Liver (tissue), 9 donors: ENCODE results near the gene SCP2. TPM values are rescaled to one million over a fixed set of nuclear protein-coding genes. Genes with fewer than 3 reads are reported as not detected.

ENCODE experiments used
- DNase-seq: peaks from one replicate; pipeline ENCODE4 v3.0.0-alpha.2; 2017; ENCODE audit warnings: low spot score
- H3K27ac ChIP-seq, 2 donors: one replicate each; pipeline ENCODE4 v1.7.0; 2013; ENCODE audit warnings: inconsistent platforms in 2 of 2, low read length in 2 of 2, control low read depth in 1 of 2, low read depth in 1 of 2, mild to moderate bottlenecking in 1 of 2
- H3K27me3 ChIP-seq, 4 donors: one replicate each; pipeline versions ENCODE4 v1.6.1 to v1.7.0; 2013; ENCODE audit warnings: low read length in 3 of 4, inconsistent platforms in 1 of 4, mild to moderate bottlenecking in 1 of 4, moderate library complexity in 1 of 4; ENCODE audit not compliant: control insufficient read depth in 4 of 4, insufficient read depth in 4 of 4
- H3K36me3 ChIP-seq, 4 donors: one replicate each; pipeline versions ENCODE4 v1.6.1 to v1.7.0; 2013; ENCODE audit warnings: low read length in 3 of 4, mild to moderate bottlenecking in 3 of 4, low read depth in 1 of 4, moderate library complexity in 1 of 4; ENCODE audit not compliant: control insufficient read depth in 4 of 4, insufficient read depth in 3 of 4
- H3K4me1 ChIP-seq, 4 donors: one replicate each; pipeline versions ENCODE4 v1.6.1 to v1.7.0; 2013; ENCODE audit warnings: low read length in 3 of 4, mild to moderate bottlenecking in 3 of 4, moderate library complexity in 1 of 4; ENCODE audit not compliant: control insufficient read depth in 4 of 4, insufficient read depth in 4 of 4
- H3K4me3 ChIP-seq, 3 donors: one replicate each; pipeline versions ENCODE4 v1.6.1 to v1.7.0; 2013; ENCODE audit warnings: low read length in 3 of 3, control low read depth in 1 of 3, low read depth in 1 of 3, mild to moderate bottlenecking in 1 of 3
- H3K9ac ChIP-seq, 2 donors: one replicate each; pipeline ENCODE4 v1.7.0; 2013; ENCODE audit warnings: low read length in 2 of 2, mild to moderate bottlenecking in 2 of 2, moderate library complexity in 2 of 2, control low read depth in 1 of 2, low read depth in 1 of 2
- H3K9me3 ChIP-seq, 4 donors: one replicate each; pipeline versions ENCODE4 v1.6.1 to v1.7.0; 2013; ENCODE audit warnings: low read length in 3 of 4; ENCODE audit not compliant: control insufficient read depth in 4 of 4
- FOXA1 ChIP-seq: IDR thresholded peaks from 2 replicates; pipeline ENCODE4 v1.6.1; 2016; ENCODE audit warnings: antibody characterized with exemption
- FOXA2 ChIP-seq: IDR thresholded peaks from 2 replicates; pipeline ENCODE4 v1.6.1; 2016; ENCODE audit warnings: antibody characterized with exemption
- GABPA ChIP-seq, 2 donors: IDR thresholded peaks in 1 of 2; conservative IDR thresholded peaks in 1 of 2; 2 replicates each; pipeline ENCODE4 v1.6.1; 2016; ENCODE audit warnings: antibody characterized with exemption in 2 of 2, mild to moderate bottlenecking in 1 of 2, moderate library complexity in 1 of 2
- HNF4A ChIP-seq, 2 donors: conservative IDR thresholded peaks; 2 replicates each; pipeline ENCODE4 v1.6.1; 2016; ENCODE audit warnings: antibody characterized with exemption in 2 of 2, mild to moderate bottlenecking in 2 of 2
- HNF4G ChIP-seq: IDR thresholded peaks from 2 replicates; pipeline ENCODE4 v1.6.1; 2016; ENCODE audit warnings: antibody characterized with exemption
- JUND ChIP-seq, 2 donors: IDR thresholded peaks; 2 replicates each; pipeline ENCODE4 v1.6.1; 2016; ENCODE audit warnings: antibody characterized with exemption in 2 of 2
- NR2F2 ChIP-seq: IDR thresholded peaks from 2 replicates; pipeline ENCODE4 v1.6.1; 2016; ENCODE audit warnings: antibody characterized with exemption
- RAD21 ChIP-seq, 2 donors: IDR thresholded peaks; 2 replicates each; pipeline ENCODE4 v1.6.1; 2016; ENCODE audit warnings: antibody characterized with exemption in 2 of 2, mild to moderate bottlenecking in 2 of 2
- RXRA ChIP-seq, 2 donors: IDR thresholded peaks; 2 replicates each; pipeline ENCODE4 v1.6.1; 2017 to 2018; ENCODE audit warnings: antibody characterized with exemption in 2 of 2, mild to moderate bottlenecking in 1 of 2
- SP1 ChIP-seq: IDR thresholded peaks from 2 replicates; pipeline ENCODE4 v1.6.1; 2018; ENCODE audit warnings: antibody characterized with exemption, mild to moderate bottlenecking
- TAF1 ChIP-seq: conservative IDR thresholded peaks from 2 replicates; pipeline ENCODE4 v1.6.1; 2016; ENCODE audit warnings: antibody characterized with exemption, mild to moderate bottlenecking
- YY1 ChIP-seq: IDR thresholded peaks from 2 replicates; pipeline ENCODE4 v1.6.1; 2016; ENCODE audit warnings: antibody characterized with exemption, mild to moderate bottlenecking
- WGBS: extraction: QIAGEN DNeasy Blood & Tissue Kit; methylation state at CpG from one replicate; pipeline ENCODE4 v1.1.7; 2013; 5-methylcytosine and 5-hydroxymethylcytosine counted together
- polyA plus RNA-seq, 2 donors: library from polyadenylated mRNA; stranded (reverse) in 1 of 2; unstranded in 1 of 2; fragments of 200-250 nt in 1 of 2; fragments of >200 nt in 1 of 2; fragmentation: Nextera tagmentation in 1 of 2; extraction: Ambion mirVana in 1 of 2; gene quantifications; one replicate each; pipeline versions ENCODE4 v1.2.1 to v1.2.3, GENCODE V29; 2013 to 2015
- total RNA-seq, 2 donors: library from RNA; depleted of rRNA; stranded (reverse); fragments of >200 nt; gene quantifications; one replicate each; pipeline ENCODE4 v1.2.3, GENCODE V29; 2014
- TF ChIP-seq, protein P1 (sequence below): IDR thresholded peaks from 2 replicates; pipeline ENCODE4 v1.6.1; 2016; ENCODE audit warnings: antibody characterized with exemption
- TF ChIP-seq, protein P2 (sequence below): IDR thresholded peaks from 2 replicates; pipeline ENCODE4 v1.6.1; 2016; ENCODE audit warnings: antibody characterized with exemption
- TF ChIP-seq, protein P3 (sequence below): fragments of 150-350 bp; IDR thresholded peaks from 2 replicates; pipeline ENCODE4 v1.5.1; 2017; ENCODE audit warnings: improper control_type of control experiment, low read depth, low read length; ENCODE audit not compliant: missing input control
- TF ChIP-seq, protein P4 (sequence below): IDR thresholded peaks from 2 replicates; pipeline ENCODE4 v1.6.1; 2016; ENCODE audit warnings: antibody characterized with exemption
- TF ChIP-seq, protein P5 (sequence below): IDR thresholded peaks from 2 replicates; pipeline ENCODE4 v1.6.1; 2016; ENCODE audit warnings: antibody characterized with exemption, mild to moderate bottlenecking
- donor health status: healthy.
- donor health status: healthy.
- donor health status: healthy.
- donor health status: healthy.
- donor health status: healthy.

The SCP2 gene
- total and polyA plus RNA-seq, 4 donors = 122 to 811 (median 529) TPM

DNA sequence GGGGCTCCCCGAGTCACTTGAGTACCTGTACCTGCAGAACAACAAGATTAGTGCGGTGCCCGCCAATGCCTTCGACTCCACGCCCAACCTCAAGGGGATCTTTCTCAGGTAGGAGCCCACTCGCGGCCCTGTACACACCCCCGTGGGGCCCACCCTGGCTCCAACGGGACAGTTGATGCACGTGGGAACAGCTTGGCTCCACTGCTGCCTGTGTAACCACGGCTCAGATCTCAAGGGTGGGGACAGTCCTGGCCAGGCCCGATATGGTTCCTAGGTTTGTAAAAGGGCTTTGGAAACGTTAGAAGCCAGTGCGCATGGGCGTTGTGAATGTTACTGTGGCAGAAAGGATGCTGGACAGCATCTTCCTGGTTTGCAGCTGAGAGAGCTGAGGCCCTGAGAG lies 153.7 kb downstream of the SCP2 start:
- 92% methylated on average over 15 of the region's 15 CpGs for WGBS
- TF ChIP-seq HNF4G = no peak
- TF ChIP-seq YY1 = no peak
- TF ChIP-seq, protein P1, sequence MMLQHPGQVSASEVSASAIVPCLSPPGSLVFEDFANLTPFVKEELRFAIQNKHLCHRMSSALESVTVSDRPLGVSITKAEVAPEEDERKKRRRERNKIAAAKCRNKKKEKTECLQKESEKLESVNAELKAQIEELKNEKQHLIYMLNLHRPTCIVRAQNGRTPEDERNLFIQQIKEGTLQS = no peak
- no peak for TF ChIP-seq SP1
- TF ChIP-seq JUND (IDR thresholded peaks at IDR 0.05) = no peak
- no peak for TF ChIP-seq RXRA (IDR thresholded peaks at IDR 0.05)
- no peak for TF ChIP-seq TAF1
- TF ChIP-seq, protein P2, sequence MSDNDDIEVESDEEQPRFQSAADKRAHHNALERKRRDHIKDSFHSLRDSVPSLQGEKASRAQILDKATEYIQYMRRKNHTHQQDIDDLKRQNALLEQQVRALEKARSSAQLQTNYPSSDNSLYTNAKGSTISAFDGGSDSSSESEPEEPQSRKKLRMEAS = no peak
- no peak for TF ChIP-seq FOXA2
- TF ChIP-seq FOXA1 = no peak
- TF ChIP-seq, protein P3, sequence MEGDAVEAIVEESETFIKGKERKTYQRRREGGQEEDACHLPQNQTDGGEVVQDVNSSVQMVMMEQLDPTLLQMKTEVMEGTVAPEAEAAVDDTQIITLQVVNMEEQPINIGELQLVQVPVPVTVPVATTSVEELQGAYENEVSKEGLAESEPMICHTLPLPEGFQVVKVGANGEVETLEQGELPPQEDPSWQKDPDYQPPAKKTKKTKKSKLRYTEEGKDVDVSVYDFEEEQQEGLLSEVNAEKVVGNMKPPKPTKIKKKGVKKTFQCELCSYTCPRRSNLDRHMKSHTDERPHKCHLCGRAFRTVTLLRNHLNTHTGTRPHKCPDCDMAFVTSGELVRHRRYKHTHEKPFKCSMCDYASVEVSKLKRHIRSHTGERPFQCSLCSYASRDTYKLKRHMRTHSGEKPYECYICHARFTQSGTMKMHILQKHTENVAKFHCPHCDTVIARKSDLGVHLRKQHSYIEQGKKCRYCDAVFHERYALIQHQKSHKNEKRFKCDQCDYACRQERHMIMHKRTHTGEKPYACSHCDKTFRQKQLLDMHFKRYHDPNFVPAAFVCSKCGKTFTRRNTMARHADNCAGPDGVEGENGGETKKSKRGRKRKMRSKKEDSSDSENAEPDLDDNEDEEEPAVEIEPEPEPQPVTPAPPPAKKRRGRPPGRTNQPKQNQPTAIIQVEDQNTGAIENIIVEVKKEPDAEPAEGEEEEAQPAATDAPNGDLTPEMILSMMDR = no peak
- TF ChIP-seq RAD21 (IDR thresholded peaks at IDR 0.05) = no peak
- no peak for TF ChIP-seq NR2F2
- TF ChIP-seq, protein P4, sequence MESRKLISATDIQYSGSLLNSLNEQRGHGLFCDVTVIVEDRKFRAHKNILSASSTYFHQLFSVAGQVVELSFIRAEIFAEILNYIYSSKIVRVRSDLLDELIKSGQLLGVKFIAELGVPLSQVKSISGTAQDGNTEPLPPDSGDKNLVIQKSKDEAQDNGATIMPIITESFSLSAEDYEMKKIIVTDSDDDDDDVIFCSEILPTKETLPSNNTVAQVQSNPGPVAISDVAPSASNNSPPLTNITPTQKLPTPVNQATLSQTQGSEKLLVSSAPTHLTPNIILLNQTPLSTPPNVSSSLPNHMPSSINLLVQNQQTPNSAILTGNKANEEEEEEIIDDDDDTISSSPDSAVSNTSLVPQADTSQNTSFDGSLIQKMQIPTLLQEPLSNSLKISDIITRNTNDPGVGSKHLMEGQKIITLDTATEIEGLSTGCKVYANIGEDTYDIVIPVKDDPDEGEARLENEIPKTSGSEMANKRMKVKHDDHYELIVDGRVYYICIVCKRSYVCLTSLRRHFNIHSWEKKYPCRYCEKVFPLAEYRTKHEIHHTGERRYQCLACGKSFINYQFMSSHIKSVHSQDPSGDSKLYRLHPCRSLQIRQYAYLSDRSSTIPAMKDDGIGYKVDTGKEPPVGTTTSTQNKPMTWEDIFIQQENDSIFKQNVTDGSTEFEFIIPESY = no peak
- TF ChIP-seq, protein P5, sequence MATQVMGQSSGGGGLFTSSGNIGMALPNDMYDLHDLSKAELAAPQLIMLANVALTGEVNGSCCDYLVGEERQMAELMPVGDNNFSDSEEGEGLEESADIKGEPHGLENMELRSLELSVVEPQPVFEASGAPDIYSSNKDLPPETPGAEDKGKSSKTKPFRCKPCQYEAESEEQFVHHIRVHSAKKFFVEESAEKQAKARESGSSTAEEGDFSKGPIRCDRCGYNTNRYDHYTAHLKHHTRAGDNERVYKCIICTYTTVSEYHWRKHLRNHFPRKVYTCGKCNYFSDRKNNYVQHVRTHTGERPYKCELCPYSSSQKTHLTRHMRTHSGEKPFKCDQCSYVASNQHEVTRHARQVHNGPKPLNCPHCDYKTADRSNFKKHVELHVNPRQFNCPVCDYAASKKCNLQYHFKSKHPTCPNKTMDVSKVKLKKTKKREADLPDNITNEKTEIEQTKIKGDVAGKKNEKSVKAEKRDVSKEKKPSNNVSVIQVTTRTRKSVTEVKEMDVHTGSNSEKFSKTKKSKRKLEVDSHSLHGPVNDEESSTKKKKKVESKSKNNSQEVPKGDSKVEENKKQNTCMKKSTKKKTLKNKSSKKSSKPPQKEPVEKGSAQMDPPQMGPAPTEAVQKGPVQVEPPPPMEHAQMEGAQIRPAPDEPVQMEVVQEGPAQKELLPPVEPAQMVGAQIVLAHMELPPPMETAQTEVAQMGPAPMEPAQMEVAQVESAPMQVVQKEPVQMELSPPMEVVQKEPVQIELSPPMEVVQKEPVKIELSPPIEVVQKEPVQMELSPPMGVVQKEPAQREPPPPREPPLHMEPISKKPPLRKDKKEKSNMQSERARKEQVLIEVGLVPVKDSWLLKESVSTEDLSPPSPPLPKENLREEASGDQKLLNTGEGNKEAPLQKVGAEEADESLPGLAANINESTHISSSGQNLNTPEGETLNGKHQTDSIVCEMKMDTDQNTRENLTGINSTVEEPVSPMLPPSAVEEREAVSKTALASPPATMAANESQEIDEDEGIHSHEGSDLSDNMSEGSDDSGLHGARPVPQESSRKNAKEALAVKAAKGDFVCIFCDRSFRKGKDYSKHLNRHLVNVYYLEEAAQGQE = no peak
- no peak for TF ChIP-seq HNF4A (conservative IDR thresholded peaks at IDR 0.05)
- Histone ChIP-seq H3K27me3 (no peaks in the 10 kb centered on the region), H3K36me3 (no peaks in the 10 kb centered on the region), H3K4me3 (no peak overlapping the region), H3K27ac (no peak overlapping the region), H3K4me1 (no peaks in the 10 kb centered on the region), H3K9ac (no peak overlapping the region), H3K9me3 (no peaks in the 10 kb centered on the region)
- DNase-seq = no peak

DNA sequence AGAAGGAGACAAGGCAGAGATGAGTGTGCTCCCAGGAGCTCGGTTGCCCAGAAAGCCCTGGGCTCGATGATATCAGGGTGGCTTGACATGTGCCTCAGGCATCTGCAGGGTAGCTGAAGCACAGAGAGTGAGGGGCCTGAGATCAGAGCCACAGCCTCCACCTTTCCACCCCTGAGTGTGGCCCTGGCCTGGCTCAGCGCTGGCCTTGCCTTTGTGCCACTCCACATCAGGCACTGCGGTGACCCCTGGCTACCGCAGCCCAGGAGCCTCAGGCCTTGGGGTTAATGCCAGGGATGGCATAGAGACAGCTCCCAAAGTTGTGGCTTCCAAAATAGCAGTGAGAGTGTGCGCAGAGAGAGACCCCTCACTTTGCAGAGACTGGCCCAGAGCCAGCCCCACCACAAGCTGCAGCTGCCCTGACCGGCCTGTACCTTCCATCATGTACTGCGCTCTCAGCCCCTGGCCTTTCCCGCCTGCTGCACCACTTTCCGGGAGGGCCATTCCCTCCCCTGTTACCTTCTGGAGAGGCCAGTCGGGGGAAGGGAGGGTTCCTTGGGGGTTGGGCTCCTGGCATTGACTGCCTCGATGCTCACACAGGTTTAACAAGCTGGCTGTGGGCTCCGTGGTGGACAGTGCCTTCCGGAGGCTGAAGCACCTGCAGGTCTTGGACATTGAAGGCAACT lies 154.4 kb downstream of the SCP2 start:
- Histone ChIP-seq H3K27ac (no peak overlapping the region), H3K9me3 (no peaks in the 10 kb centered on the region), H3K36me3 (no peaks in the 10 kb centered on the region), H3K27me3 (no peaks in the 10 kb centered on the region), H3K9ac (no peak overlapping the region), H3K4me1 (no peaks in the 10 kb centered on the region), H3K4me3 (no peak overlapping the region)
- DNase-seq = no peak
- WGBS = 91% methylated on average over 14 of the region's 14 CpGs
- TF ChIP-seq JUND (IDR thresholded peaks at IDR 0.05) (no peak), GABPA (IDR thresholded peaks at IDR 0.05 in 1 of 2, conservative IDR thresholded peaks at IDR 0.05 in 1 of 2) (no peak), FOXA2 (no peak), TAF1 (no peak), RAD21 (IDR thresholded peaks at IDR 0.05) (no peak), YY1 (no peak)
- TF ChIP-seq, protein P1 = no peak
- TF ChIP-seq, protein P2 = no peak
- TF ChIP-seq, protein P5 = no peak
